Retina (tissue), 1 donor: ENCODE measurements around the gene CDIP1.
"Not testable (repeated sequence)": the region's sequence is repeated elsewhere in the genome, so short reads cannot be mapped to it uniquely, and the experiment has no call there.

Experiments used
- DNase-seq: peaks from one replicate; pipeline ENCODE4 v3.0.0-alpha.2; 2016

The CDIP1 gene

DNA sequence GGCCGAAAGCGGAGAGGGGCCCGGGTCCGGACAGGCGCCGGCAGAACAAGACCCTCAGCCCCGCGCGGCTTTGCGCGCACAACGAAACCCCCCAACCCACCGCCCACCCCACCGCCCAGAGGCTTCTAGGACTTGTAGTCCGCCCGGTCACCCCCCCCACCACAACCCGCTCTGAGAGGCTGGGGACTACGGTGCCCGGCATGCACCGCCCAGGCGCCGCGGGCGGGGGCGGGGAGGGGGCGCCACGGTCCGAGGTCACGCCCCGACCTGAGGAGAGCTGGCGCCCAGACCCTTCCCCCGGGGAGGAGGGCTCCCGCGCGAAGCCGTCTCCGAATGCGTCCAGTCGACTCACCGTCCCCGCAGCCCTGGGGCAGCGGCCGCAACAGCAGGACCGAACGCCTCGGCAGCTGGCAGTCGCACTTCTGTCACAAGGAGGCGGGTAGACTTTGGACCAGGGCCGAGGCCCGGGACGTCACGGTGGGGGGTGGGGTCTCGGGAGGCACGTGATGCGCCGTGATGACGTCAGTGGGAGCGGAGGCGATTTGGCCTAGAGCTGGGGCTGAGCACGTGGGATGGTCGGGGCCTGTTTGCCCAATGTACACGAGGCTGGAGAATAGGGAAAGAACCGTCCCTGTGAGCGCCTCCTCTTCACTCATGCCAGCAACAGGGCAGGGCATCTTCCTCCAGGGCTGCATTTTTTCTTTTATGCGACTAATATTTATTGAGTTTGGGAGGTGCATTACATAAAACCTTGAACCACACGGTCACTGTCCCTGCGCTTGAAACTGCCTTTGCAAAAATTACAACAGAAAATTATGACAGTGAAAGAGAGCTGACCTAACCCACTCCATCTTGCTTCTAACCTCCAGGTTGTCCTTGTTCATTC is at the start of gene CDIP1:
CDIP1 (minus strand) TSS at position 424 of the 886 bp plus-strand sequence. CDS start 24,643 bp downstream, outside the sequence.
- peak; percentile 99 for DNase-seq

DNA sequence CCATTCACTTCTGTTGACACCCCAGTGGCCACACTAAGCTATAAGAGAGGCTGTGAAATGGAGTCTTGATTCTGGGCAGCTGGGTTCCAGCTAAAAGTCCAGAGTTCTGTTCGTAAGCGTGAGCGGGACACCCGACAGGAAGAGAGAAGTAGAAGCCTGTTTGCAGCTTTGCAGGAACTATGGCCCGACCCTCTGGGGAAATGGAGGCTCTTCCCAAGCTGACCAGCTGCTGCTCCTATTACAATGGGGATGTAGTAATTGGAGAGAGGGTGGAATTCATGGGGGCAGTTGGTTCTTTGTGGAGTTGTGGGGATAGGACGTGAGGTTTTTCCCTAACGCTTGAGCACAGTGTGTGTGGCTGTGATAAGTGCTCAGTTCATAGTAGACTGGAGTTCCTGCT is 47.7 kb upstream of the CDIP1 start:
- DNase-seq, result no peak

DNA sequence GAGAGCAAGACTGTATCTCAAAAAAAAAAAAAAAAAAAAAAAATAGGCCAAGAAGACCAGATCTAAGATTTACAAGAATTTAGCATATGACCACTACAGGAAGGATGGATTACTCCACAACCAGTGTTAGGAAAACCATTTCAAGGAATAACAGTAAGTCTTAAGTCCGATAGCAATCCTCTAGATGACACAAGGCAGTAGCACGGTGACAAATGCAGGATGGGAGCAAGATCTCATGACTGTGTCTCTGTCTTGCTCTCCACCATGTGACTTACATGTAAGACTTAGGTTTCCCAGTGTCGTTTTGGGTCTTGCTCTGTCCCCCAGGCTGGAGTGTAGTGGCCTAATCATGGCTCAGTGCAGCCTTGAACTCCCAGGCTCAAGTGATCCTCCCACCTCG is 45.3 kb upstream of the CDIP1 start:
- DNase-seq, result no peak

DNA sequence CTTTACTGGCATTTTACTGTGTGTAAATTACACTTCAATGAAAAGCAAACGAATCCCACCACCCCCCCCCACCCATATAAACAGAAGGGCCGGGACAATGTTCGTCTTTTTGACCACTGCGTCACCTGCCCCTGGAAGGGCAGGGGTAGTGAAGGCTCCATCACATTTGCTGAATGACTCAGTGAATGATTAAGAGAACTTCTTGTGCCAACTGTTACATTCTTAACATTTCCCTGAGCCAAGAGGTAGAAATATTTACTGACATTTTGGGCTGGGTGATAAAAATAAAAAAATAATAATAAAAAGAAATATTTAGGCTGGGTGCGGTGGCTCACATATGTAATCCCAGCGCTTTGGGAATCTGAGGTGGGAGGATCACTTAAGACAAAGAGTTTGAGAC is 41.7 kb upstream of the CDIP1 start:
- no peak for DNase-seq

DNA sequence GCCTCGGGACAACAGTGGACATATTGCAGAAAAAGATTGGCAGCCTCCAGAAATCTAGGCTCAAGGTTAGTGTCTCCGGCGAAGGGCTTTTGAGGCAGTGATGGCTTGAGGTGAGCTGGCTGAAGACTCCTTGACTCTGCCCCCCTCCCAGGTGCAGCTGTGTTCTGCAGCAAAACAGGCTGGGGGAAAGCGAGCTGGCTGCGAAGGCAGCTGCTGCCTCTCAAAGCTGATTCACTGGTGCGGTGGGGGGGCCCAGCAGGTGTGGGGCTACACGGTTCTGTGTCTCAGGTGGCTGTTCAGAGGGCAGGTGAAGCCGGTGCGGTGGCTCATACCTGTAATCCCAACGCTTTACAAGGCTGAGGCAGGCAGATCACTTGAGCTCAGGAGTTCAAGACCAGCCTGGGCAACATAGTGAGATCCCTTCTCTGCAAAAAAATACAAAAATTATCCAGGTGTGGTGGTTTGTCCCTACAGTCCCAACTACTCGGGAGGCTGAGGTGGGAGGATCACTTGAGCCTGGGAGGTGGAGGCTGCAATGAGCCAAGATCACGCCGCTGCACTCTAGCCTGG is 40.5 kb upstream of the CDIP1 start:
- DNase-seq, result no peak

DNA sequence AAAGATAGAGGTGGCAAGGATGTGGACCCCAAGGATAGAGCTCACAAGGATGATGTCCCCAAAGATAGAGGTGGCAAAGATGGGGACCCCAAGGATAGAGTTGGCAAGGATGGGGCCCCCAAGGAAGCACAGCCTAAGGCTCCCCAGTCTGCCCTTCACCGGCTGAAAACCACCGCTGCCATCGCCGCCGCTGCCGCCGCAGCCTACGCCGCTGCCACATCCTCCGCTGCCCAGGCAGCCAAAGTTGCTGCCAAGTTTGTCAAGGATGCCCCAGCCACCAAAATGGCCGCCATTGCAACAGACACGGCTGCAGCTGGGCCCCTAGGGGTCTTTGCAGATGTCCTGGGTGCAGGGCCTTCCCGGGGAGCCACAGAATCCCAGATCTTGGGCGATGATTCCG is 37.4 kb upstream of the CDIP1 start:
- no peak for DNase-seq

DNA sequence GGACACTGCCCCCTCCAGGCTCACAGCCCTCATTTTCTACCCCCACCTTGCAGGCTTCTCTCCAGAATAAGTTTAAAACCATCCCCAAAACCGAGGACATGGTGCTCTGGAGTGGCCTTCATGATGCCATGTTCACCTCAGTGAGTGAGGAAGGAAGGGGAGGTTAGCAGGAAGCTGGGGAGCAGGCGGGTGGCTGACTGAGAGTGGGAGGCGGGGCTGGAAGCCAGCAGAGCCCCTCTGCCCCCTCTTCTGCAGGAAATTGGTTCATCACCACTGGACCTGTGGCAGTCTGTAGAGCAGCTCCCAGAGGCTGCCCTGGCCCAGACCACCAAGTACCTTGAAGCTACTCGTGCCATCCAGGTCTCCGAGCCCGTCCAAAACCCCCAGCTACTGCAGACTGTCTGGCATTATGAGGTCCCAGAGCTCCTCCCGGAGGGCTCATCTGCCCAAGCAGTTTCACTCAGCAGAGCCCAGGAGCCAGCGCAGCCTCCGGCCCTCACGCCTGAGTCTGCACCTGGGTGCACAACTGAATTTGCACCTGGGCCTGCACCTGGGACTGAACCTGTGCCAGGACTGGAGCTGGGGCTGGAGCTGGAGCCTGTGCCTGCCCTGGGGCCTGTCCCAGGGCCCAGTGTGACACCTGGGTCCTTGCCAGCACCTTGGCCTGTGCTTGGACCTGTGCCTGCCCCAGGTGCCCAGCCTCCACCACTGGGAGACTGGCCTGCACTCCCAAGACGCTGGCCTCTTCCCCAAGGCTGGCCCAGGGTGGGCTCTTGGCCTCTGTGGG is 36.5 kb upstream of the CDIP1 start:
- DNase-seq, result no peak

DNA sequence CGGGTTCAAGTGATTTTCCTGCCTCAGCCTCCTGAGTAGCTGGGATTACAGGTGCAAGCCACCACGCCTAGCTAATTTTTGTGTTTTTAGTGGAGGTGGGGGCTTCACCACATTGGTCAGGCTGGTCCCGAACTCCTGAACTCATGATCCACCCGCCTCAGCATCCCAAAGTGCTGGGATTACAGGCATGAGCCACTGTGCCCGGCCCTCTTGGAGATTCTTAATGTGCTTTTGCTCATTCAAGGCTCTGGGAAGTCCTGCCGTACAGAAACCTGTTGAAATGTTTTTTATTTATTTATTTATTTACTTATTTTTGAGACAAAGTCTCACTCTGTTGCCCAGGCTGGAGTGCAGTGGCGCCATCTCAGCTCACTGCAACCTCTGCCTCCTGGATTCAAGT is 35.4 kb upstream of the CDIP1 start:
- DNase-seq, result not testable (repeated sequence)

DNA sequence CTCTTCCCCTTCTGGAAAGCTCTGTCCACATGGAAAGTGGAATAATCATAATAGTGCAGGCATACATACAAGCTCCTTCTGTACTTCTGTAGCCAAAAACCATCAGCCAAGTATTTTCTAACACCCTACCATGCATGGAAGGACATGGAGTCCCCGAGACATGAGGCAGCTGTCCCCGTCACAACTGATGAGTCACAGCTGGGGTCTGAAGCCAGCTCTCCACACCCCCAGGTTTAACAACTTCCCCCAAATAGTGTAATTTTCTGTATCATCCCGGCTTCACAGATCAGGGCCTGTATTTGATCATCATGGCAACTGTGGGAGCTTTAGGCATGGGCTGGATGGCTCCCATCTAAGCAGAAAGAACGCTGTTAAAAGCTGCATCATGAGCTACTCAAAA is 34.1 kb upstream of the CDIP1 start:
- no peak for DNase-seq

DNA sequence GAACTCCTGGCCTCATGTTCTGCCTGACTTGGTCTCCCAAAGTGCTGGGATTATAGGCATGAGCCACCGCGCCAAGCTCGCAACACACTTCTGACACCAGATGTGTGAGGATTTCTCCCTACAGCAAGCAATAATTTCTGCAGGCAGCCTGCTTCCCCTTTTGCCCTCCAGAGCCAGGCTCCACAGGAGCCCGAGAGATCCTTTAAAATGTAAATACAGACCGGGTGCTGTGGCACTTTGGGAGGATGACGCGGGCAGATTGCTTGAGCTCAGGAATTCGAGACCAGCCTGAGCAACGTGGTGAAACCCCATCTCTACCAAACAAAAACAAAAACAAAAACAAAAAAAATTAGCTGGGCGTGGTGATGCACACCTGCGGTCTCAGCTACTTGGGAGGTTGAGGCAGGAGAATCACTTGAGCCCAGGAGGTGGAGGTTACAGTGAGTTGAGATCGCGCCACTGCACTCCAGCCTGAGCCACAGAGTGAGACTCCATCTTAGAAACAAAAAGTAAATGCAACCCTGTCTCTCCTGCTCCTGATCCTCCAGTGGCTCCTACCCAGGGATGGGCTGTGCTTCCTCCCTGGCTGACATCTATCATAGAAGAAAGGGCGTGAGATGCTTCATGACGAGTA is 32.2 kb upstream of the CDIP1 start:
- DNase-seq, result no peak

DNA sequence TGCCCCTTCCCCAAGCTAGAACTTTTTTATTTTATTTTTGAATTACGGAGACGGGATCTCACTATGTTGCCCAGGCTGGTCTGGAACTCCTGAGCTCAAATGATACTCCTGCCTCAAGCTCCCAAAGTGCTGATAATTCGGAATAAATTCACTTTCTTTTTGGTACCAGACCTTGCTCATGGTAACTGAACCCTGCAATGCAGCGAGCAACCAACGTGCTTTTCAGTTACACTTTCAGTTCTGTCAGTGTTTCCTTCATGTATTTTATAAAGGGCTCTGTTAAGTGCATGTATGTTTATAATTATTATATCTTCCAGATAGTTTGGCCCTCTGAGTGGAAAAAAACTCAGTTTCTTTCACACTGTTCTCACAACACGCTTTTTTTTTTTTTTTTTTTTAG is 31.5 kb upstream of the CDIP1 start:
- DNase-seq, result no peak

DNA sequence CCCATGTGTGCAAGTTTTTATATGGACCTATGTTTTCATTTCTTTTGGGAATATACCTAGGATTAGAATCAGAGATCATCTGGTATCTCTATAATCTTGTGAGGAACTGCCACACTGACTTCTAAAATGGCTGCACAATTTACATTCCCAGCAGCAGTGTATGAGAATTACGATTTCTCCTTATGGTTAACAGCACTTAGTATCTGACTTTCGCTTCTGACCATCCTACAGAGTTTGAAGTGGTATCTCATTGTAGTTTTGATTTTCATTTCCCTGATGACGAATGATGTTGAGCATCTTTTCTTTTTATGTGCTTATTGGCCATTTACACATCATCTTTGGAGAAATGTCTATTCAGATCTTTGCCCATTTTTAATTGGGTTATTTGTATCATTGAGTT is 27.6 kb upstream of the CDIP1 start:
- DNase-seq, result no peak

DNA sequence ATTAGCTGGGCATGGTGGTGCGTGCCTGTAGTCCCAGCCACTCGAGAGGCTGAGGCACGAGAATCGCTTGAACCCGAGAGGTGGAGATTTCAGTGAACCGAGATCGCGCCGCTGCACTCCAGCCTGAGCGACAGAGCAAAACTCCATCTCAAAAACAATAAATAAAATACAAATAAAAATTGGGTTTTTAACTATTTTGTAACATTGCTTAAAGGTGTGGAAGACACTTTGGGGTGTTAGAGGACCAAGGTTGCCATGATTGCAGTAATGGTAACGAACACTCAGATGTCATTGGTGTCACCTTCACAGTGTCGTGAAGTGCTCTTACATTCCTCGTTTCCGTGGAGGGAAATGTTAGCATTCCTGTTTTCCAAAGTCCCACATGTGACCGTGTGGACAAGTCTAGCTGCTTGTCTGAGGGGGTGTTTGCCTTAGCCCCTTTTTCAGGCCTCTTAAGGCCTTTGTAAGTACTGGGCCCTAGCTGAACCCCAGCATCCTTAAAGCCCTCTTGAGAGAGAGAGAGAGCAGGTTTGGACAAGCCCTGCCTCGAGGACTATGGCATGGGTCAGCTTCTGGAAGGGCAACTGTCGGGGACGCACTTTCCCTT is 26.2 kb upstream of the CDIP1 start:
- DNase-seq, result no peak

DNA sequence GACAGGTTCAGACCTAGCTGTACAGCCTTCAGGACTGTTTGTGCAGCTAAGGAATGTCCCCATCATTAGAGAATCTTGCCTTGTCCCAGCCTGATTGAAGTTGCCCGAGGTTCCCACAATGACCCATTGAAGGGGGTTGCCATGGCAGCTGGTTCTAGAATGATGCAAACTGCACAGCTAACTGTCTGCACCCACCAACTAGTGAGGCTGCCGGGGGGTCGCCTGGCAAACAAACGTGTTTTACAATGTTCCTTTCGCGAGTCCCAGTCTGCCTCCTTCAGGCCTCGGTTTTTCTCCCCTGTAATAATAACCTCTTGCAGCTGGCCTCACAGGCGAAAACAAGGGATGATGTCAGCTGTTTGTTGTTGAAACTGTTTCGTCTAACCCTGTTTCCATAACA is 23.0 kb upstream of the CDIP1 start:
- DNase-seq, result peak; percentile 62

DNA sequence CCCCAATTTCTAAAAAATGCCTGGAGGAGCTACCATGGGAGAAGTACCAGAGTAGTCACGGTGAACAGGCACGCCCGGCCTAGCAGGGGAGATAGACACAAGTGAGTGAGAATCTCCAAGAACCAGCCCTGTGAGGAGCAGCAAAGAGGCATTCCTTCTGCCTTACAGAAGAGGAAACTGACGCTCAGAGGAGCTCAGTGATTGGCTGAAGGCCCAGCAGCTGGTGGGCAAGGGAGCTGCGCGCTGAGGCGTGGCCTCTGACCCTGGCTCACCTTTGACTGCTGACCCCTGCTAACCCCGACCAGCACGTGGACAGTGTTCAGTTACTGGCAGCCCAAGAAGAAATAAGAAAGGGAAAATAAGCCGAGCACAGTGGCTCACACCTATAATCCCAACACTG is 19.4 kb upstream of the CDIP1 start:
- DNase-seq, result no peak

DNA sequence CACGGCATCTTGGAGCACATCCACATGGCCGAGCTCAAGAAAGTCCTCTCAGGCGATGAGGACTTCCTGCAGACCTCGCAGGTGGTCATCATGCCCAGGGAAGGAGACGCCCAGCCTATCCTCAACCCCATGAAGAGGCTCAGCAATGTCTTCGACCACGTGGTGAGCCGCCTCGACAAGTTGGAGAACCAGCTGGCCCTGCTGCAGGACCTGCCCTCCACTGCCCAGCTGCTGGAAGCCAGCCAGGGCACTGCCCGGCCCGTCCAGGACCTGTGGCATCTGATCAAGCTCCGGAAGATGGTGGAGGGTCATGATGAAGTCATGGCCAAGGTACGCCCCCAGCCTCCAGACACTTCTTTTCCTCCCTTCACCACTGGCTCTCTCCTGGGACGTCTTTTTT is 18.0 kb upstream of the CDIP1 start:
- DNase-seq, result no peak

DNA sequence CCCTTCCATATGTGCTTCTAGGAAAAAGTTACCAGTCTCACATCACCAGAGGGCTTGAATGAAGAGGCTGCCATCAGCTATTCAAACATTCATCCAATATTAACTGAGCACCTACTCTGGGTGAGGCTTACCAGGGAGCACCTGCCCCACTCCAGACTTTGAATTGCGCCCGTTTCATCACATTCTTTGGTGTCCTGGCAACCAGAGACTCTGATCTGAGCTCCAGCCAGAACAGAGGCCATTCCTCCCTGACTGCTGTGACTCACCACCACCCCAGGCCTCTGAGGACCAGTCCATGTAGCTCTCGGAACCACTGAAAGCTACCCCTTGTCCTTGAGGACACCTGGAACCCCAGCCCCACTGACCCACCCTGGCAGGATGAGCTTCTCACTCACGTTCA is 17.5 kb upstream of the CDIP1 start, which contains the start of gene C16orf96:
C16orf96 (plus strand) TSS at position 229 of the 400 bp plus-strand sequence; CDS start at position 379, 150 bp downstream.
- no peak for DNase-seq

DNA sequence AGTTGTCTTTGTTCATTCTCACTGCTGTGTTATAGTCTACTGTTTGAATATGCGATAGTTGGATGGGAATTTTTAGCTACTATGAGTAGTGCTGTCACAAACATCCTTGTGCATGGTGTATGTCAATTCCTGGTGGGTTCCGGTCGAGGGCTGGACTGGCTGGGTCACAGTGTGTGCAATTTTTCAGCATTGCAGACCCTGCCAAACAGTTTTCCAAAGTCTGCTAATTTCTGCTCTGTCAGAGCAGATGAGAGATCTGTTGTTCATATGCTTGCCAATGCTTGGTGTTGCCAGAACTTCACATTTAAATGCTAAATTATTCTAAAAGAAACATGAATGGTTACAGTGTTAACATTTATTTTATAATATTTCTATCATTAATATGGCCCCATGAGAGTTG is 14.0 kb upstream of the CDIP1 start:
- DNase-seq, result no peak

DNA sequence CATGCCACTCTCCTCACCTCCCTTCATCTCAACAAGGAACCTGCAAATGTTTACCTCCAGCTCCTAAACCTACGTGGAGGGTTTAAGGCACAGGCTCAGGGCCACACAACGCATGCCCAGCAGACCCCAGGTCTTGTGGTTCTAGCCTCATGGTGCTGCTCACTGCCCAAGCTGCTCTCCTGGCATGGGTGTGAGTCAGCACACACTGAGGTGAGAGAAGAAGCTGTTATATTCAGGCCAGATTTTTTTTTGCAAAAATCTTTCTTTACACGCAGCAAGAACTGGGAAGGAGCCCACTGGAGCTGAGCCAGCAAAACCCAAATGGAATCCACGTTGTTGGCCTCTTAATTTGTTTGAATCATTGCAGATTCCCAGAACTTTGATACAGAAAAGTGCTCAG is 12.0 kb upstream of the CDIP1 start:
- DNase-seq, result no peak

DNA sequence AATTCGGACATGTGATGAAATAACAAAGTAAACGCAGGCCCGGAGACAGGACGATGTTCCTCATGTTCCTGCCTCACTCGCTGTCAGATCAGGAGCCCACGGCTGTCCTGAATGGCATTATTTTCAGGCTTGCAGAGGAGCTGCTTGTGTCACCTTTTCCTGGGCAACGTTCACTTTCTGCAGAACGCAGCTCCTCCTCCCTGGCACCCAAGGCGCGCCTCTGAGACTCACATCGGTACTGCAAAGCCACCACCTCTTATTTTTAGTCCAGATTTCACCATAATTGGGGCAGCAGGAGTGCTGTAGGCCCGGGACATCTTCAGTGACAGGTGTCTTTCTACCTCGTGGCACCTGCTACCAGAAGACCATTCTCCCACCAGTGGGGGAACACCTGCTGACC is 9.6 kb upstream of the CDIP1 start:
- DNase-seq, result no peak

DNA sequence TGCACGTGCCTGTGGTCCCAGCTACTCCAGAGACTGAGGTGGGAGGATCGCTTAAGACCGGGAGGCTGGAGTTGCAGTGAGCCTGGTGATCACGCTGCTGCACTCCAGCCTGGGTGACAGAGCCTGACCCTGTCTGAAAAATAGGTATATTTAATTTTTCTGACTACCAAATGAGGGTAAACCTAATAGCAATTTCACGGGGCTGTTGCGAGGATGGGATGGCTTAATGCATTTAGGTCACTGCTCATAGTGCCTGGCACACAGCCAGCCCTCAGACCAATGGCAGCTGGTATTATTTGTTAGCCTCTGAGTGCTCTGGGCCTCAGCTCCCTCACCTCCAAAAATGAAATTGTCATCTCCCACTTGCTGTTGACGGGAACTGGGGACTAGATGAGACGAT is 5.9 kb upstream of the CDIP1 start:
- no peak for DNase-seq

DNA sequence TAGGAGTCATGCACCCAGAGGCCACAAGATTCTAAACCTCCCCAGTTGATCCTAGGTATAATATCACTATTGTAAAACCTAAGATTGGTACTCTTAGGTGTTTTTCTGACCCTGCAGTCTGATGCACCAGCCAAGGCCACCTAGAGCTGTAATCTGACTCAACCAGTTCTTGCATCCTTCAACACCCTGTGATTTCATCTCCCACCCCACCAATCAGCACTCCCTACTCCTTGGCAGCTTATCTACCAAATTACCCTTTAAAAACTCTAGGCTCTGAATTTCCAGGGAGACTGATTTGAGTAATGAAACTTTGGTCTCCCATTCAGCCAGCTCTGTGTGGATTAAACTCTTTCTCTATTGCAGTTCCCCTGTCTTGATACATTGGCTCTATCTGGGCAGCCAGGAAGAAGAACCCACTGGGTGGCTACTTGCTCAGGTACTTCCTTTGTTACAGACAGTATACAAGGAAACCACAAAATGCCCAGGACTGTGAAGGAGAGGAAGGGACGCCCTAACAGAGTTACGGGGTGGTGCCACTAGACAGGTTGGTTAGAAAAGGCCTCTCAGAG is 1.2 kb upstream of the CDIP1 start:
- DNase-seq, result no peak
